Ammon's horn (tissue), 1 donor: ENCODE results near the gene PRRC2B.
"Not testable (repeated sequence)": the region's sequence is repeated elsewhere in the genome, so short reads cannot be mapped to it uniquely, and the experiment has no call there.

Experiments used
- DNase-seq: peaks from one replicate; pipeline ENCODE4 v3.0.0-alpha.2; 2016; ENCODE audit warnings: low spot score

Gene PRRC2B

GRCh38 chr9:131485728-131486422 lies 92.0 kb downstream of the PRRC2B start:
- no peak for DNase-seq

- DNase-seq: no peak
Observed at GRCh38 chr9:131487001-131487400, 93.1 kb downstream of the PRRC2B start.

GRCh38 chr9:131487621-131488031 lies 93.7 kb downstream of the PRRC2B start:
- no peak for DNase-seq

GRCh38 chr9:131490514-131490913 lies 96.6 kb downstream of the PRRC2B start:
- no peak for DNase-seq

- no peak for DNase-seq
Observed at GRCh38 chr9:131491001-131491710, 97.3 kb downstream of the PRRC2B start.

DNA sequence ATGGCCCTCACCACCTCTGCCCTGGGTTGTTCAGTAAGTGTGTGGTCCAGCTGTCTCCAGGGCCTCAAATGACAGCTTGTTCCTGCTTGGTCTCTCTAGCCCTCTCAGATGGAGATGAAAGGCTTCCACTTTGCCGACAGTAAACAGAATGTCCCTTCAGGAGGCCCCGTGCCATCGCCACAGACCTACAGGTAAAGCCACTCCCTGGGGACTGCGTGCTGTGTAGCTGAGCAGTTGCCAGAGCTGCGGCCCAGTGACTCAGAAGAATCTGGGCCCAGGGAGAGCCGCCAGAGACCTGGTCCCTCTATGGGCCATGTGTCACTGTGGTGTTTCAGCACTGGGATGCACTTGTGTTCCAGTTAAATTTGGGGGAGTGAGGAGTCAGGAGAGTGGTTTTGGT lies 98.2 kb downstream of the PRRC2B start:
- no peak for DNase-seq

- DNase-seq: no peak
Observed at GRCh38 chr9:131494296-131494870, 100.5 kb downstream of the PRRC2B start.

GRCh38 chr9:131495785-131496184 lies 101.9 kb downstream of the PRRC2B start:
- DNase-seq: no peak

DNA sequence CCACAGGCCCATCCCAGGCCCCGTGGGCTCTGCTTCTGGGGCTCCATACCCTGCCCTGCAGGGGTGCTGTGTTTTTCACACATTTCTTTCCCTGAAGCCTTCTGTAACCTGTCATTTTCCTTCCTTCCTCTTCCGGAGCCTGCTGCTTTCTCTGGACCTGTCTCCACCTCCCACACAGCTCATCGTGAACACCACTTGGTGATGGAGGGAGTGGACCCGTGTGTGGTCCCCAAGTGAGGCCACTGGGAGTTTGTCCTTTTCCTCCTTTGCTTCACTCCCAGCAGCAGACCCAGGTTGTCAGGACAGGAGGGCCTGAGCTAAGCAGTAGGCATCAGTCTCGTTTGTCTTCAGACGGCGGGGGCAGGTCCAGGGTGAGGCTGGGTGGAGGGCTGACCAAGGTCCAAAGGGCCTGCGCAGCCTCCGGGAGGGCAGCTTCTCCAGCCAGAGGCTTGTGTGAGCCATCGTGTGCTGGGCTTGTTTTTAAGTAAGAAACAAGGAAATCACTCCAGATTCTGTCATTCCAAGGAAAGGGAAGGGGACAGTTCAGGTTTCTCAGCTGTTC lies 103.0 kb downstream of the PRRC2B start:
- no peak for DNase-seq

- DNase-seq: no peak
Observed at GRCh38 chr9:131499254-131499767, 105.4 kb downstream of the PRRC2B start.

- peak; percentile 47 for DNase-seq
Observed at GRCh38 chr9:131500377-131500776, 106.5 kb downstream of the PRRC2B start.

DNA sequence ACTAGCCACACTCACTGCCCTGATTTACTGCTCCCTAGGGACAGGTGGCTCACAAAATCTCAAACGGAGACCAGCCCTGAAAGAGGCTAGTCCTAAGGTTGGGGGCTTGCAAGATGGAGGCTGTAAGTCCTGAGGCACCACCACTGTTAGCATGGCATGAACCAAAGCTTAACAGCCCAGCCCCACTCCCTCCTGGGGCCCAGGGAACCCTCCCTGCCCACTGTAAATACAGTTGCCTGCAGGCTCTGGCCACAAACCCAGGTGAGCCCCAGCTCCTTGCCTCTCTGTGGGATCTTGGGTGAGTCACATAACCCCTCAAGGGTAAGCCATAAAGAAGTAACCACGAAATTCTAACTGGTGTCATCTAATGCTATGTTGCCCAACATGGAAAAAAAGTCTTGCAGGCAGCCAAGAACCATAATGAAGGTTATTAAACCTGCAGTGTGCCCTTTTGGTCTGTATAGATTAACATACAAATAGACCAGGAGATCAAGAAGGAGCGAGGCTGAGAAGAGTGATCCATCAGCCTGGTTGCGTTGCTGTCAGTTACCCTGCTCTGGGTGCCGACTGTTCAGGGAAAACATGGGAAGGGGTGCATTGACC lies 107.2 kb downstream of the PRRC2B start:
- DNase-seq: no peak

GRCh38 chr9:131502781-131503625 lies 109.1 kb downstream of the PRRC2B start, which contains the start of gene POMT1:
Gene POMT1 (plus strand): TSS chr9:131502918. CDS start chr9:131504219, 1,301 bp downstream.
- peak; percentile 93 for DNase-seq

DNA sequence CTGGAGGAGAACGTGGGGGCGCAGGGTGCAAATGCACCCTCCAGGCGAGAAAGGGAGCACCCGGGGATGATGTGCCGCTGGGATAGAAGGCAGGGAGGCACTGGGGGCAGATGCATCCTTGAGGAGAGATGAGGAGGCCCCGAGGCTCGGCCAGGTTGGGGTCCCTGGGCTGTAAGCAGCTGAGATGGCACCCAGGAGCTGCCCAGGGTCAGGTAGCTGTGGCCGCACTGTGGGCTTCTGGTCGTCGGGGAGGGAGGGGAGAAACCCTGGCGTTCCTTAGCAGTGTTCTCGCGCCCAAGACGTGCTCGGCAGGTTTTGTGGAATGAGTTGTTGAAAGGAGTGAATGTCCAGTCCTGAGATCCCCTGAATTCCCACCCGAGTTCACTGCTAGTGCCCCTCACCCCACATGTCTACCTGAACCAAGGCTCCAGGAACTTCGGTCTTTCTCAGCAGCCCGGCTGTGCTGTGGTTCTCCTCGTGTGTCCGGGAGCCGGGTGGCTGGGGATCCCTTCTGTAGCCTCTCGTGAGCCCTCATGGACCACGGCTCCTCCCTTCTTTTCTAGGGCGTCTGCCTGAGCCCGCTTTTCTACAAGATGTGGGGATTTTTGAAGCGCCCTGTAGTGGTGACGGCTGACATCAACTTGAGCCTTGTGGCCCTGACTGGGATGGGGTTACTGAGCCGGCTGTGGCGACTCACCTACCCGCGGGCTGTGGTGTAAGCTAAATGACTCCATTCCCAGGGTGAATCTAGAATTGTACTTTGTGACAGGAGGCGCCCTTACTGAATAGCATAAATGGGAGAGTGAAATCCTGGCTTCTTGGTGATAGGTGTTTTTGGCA lies 110.0 kb downstream of the PRRC2B start:
- no peak for DNase-seq

DNA sequence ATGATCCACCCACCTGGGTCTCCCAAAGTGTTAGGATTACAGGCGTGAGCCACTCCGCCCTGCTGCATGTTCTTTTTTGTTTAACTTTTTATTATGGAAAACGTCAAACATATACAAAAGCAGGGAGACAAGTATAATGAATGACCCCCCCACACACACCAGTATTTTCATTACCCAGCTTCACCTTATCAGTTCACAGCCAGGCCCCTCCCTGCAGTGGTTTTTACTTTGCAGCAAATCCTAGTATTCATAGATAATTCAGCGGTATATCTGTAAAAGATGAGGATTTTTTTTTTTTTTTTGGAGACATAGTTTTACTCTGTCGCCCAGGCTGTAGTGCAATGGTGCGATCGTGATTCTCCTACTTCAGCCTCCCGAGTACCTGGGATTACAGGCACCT lies 111.1 kb downstream of the PRRC2B start:
- no peak for DNase-seq

DNA sequence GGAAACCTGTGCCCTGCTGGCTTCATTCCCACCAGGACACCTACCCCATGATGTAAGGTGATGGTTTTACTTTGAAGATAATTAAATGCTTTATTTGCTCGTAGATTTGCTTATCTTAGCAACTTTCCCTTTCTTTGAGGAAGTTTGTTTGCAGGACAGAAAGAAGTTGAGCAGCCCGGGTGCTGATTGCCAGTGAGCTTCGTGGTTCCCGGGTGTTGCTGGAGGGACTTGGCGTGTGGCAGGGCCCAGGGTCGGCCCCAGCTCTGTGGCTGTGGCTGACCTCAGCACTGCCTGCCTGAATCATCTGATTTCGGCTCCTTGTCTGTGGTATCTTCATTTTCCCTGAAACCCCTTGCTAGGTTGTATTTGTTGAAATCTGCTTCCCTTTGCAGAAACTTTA lies 117.5 kb downstream of the PRRC2B start:
- no peak for DNase-seq

DNA sequence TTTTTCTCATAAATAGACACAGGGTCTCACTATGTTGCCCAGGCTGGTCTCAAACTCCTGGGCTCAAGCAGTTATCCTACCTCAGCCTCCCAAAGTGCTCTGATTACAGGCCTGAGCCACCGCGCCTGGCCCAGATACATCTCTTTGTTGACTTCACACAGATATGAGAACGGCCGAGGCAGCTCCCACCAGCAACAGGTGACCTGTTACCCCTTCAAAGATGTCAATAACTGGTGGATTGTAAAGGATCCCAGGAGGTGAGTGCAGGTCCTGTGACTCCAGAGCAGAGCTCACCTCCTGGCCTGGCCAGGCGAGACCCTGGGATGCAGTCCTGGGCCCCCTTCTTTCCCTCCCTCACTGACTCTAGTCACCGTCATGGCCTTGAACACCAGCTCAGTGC lies 118.0 kb downstream of the PRRC2B start:
- no peak for DNase-seq

DNA sequence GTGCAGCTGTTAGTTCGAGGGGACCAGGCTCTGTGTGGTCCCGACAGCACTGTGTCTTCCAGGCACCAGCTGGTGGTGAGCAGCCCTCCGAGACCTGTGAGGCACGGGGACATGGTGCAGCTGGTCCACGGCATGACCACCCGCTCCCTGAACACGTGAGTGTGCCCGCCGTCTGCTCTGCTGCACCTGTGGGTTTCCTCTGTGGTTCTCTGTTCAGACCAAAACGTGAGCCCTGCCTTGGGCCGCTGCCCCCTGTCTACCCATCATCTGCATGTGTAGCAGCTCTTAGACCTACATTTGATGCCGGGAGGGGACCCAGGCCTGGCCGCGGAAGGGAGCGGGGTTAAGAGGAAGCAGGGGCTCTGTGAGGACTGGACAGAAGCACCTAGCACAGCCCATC lies 119.3 kb downstream of the PRRC2B start:
- DNase-seq: no peak

DNA sequence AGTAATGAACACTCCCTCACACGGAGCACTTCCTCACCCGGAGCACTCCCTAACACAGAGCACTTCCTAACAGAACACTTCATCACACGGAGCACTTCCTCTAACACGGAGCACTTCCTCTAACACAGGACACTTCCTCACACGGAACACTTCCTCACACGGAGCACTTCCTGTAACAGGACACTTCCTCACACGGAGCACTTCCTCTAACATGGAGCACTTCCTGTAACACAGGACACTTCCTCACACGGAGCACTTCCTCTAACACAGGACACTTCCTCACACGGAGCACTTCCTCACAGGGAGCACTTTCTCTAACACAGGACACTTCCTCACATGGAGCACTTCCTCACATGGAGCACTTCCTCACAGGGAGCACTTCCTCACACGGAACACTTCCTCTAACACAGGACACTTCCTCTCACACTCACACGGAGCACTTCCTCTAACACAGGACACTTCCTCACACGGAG lies 121.7 kb downstream of the PRRC2B start:
- DNase-seq: not testable (repeated sequence)

DNA sequence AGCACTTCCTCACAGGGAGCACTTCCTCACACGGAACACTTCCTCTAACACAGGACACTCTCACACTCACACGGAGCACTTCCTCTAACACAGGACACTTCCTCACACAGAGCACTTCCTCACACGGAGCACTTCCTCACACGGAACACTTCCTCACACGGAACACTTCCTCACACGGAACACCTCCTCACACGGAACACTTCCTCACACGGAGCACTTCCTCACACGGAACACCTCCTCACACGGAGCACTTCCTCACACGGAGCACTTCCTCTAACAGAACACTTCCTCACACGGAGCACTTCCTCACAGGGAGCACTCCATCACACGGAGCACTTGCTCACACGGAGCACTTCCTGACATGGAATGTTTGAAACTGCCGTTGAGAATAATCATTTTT lies 122.2 kb downstream of the PRRC2B start:
- DNase-seq: no peak
